AML-193 (cell line): Measurements from ENCODE around the gene CRX.
"Not testable (repeated sequence)": the region's sequence is repeated elsewhere in the genome, so short reads cannot be mapped to it uniquely, and the experiment has no call there.

ENCODE experiments used
- DNase-seq, 2 experiments: peaks; one replicate each; lab custom pipeline; 2025; lab: John Stamatoyannopoulos, UW

Gene CRX

DNA sequence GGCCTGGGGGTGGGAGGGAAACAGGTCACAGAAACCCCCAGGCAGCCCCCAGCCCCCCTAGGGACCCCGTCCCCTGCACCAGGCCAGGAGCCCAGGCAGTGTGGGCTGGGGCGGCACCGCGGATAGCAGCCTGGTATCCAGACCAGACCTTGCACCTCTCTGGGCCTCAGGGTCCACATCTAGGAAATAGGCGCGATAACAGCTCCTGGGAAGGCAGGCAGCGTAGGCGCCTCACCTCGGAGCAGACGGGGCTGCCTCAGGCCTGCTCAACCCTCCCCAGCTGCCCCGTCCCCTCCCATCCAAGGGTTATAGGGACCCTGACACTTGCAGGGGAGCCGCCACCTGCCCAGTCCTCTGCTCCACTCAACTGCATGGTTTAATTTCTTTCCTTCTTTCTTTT is 18.1 kb upstream of the CRX start:
- DNase-seq: not testable (repeated sequence)

DNA sequence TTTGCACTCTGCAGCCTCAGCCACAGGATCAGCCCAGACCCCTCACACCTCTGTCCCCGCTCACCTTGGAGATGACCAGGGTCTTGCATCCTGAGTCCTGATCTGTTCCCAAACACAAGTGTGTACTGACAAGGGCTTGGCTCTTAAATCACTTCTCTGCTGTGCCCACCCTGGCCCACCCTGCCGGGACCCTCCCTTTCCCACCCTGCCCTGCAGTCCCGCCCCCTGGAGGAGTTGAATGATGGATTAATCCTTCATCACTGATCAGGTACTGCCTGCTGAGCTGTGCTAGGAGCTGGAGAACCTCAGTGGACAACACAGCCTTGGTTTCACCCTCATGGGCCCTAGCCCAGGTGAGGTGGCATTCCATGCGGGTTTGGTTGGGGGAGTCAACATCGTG is 17.3 kb upstream of the CRX start, which contains the start of gene TPRX1:
TSS of gene TPRX1 (minus strand) at position 101 of the 400 bp plus-strand sequence. CDS start at position 89, 12 bp downstream.
- not testable (repeated sequence) for DNase-seq

DNA sequence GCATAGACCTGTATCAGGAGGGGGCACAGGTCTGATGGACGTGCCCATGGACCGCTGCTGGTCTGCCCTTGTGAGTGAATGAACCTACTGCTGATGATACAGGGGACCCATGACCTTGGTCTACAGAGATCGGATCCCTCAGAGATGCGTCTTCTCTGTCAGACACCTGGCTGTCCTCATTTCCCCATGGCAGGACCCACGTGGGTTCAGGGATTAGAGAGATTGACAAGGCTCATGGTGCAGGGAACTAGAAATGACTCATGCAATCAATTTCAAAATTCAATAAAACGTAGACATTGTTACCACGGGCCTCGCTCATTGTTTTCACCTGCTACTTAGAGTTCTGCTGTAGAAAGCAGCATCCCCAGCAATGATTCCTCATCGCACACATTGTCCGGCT is 16.4 kb upstream of the CRX start:
- DNase-seq: no peak

DNA sequence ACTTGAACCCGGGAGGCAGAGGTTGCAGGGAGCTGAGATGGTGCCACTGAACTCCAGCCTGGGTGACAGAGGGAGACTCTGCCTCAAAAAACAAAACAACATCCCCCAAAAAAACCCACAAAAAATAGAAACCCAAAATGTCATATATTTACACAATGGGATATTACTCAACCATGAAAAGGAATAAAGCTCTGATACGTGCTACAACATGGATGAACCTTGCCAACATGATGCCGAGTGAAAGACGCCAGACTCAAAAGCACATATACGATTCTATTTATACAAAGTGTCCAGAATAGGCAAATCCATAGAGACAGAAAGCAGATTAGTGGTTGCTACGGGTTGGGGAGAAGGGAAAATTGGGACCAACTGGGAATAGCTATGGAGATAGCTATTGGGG is 15.3 kb upstream of the CRX start:
- no peak for DNase-seq

DNA sequence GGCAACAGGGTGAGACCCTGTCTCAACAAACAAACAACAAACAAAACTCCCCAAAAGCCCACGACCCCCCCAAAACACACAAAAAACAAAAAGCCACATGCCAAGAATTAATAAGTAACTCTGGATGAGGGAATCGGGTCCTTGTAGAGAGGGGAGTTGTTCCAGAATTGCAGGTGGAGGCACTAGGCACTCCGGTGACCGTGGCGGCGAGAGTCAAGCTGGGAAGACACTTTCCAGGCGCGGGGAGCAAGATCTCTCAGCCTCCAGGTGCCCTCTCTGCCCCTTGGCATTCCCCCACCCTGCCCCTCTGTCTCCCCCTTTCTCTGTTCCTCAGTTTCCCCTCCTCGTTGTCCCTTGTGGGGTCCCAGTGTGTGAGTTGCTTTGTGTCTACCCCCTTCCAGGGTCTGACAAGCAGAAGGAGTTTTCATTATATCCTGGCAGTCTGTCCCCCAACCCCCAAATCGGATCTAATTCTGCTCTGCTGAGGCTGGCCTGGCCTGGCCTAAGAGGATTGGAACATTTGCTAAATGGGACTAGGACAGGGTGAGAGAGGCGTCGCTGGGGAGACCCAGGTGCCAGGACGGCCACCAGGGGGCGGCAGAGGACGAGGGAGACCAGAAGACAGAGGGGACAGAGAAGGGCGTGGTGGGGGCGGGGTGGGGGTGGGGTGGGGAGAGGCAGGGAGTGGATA is 8.3 kb upstream of the CRX start:
- peak; percentile 29 to 36 for DNase-seq

DNA sequence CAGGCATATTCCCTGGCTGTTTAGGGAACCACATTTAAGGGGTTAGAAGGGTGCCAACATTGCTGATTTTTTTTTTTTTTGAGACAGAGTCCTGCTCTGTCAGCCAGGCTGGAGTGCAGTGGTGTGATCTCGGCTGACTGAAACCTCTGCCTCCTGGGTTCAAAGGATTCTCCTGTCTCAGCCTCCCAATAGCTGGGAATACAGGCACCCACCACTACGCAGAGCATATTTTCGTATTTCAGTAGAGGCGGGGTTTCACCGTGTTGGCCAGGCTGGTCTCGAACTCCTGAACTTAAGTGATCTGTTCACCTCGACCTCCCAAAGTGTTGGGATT is 7.8 kb upstream of the CRX start:
- no peak for DNase-seq

DNA sequence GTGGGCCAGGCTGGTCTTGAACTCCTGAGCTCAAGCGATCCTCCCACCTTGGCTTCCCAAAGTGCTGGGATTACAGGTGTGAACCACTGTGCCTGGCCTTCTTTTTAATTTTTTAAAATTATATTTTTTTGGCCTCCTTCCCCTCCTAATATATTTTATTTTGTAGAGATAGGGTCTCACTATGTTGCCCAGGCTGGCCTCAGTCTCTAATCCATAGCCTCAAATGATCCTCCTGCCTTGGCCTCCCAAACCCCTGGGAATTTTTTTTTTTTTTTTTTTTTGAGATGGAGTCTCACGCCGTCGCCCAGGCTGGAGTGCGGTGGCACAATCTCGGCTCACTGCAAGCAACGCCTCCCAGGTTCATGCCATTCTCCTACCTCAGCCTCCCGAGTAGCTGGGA is 5.5 kb upstream of the CRX start:
- not testable (repeated sequence) for DNase-seq

DNA sequence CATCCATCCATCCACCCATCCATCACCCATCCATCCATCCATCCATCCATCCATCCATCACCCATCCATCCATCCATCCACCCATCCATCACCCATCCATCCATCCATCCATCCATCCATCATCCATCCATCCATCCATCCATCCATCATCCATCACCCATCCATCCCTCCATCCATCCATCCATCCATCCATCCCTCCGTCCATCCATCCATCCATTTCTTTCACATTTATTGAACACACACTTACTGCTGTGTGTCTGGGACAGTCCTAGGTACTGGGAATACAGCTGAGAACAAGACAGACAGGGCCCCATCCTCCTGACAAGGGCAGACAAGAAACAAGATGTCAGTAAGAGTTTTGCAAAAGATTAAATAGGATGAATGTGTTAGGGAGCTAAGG is 3.5 kb upstream of the CRX start:
- DNase-seq: not testable (repeated sequence)

DNA sequence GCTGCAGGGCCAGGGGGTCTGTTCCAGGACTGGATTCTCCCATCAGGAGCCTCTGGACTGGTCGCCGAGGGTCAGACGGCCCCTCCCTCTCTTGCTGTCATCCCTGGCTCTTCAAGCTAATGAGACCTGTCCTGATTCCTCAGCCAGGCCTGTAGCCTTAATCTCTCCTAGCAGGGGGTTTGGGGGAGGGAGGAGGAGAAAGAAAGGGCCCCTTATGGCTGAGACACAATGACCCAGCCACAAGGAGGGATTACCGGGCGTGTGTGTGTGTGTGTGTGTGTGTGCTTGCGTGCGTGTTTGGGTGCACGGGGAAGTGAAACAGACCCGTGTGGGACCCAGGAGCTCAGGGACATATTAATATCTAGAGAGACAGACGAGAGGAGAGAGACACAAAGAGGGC is 1.9 kb upstream of the CRX start:
- DNase-seq: no peak

DNA sequence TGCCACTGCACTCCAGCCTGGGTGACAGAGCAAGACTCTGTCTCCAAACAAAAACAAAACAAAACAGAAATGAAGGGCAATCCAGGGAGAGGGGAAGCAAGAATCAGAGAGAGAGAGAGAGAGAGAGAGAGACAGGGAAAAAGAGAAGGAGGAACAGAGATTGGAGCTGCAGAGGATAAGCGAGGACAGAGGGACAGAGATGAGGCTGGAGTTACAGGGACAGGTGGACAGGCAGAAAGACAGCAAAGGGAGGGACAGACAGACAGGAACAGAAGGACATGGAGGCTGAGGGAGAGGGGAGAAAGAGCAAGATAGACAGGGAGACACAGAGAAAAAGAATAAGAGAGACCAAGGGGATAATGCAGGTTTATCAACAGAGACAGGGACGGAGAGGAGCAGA is 1.3 kb upstream of the CRX start:
- DNase-seq: no peak

DNA sequence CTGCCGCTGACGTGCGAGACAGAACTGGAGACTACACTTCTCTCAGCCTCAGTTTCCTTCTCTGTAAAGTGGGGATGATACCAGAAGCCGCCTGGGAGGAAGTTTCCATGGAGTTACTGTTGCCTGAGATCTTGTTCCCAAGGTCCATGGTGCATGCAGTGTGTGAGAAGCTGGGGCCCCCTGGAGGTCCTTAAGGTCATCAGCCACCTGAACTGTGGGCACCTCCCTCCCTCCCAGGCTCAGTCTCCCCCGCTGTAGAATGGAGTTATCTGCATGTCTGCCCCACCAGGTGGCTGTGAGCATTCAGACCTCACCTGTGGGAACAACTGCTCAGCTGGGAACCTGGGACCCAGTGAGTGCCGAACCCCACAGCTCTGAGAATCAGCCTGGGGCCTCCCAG is 2.7 kb downstream of the CRX start:
- no peak for DNase-seq

DNA sequence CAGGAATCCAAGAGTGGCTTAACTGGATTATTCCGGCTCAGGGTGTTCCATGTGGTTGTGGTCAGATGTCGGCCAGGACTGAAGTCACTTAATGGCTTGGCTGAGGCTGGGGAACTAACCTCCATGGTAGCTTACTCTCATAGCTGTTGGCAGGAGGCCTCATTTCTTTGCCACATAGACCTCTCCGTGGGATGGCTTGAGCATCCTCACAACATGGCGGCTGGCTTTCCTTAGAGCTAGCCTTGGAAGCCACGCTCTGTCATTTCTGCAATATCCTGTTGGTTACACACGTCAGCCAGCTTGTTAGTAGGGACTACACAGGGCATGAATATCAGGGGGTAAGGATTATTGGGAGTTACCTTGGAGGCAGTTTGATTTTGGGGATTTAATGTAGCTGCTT is 5.1 kb downstream of the CRX start:
- no peak for DNase-seq

DNA sequence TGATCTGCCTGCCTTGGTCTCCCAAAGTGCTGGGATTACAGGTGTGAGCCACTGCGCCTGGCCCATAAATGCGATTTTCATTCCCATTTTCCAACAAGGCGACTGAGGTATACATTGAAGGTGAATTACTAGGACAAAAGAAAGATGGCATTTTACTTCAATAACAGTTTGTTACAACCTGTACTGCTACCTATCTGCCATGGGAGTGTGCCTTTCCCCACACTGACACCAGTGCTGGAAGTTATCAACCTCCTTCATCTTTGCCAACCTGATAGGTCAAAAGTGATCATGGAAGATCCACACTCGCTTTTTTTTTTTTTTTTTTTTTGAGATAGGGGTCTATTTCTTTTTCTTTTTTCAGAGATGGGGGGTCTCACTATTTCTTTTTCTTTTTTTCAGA is 11.0 kb downstream of the CRX start:
- DNase-seq: no peak

DNA sequence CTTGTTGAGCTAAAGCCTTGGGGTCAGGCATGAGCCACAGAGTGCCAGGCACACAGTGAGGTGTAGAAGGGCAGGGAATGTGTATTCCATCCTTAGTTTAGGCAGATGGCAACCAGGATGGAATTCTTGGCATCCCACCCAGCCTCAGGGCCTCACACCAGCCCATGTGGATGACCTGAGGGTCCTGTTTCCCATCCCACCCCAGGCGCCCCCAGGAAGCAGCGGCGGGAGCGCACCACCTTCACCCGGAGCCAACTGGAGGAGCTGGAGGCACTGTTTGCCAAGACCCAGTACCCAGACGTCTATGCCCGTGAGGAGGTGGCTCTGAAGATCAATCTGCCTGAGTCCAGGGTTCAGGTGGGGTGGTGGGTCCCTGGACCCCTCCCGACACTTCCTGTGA is 14.3 kb downstream of the CRX start:
- no peak for DNase-seq

DNA sequence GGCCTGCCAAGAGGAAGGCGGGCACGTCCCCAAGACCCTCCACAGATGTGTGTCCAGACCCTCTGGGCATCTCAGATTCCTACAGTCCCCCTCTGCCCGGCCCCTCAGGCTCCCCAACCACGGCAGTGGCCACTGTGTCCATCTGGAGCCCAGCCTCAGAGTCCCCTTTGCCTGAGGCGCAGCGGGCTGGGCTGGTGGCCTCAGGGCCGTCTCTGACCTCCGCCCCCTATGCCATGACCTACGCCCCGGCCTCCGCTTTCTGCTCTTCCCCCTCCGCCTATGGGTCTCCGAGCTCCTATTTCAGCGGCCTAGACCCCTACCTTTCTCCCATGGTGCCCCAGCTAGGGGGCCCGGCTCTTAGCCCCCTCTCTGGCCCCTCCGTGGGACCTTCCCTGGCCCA is 17.7 kb downstream of the CRX start:
- no peak for DNase-seq

DNA sequence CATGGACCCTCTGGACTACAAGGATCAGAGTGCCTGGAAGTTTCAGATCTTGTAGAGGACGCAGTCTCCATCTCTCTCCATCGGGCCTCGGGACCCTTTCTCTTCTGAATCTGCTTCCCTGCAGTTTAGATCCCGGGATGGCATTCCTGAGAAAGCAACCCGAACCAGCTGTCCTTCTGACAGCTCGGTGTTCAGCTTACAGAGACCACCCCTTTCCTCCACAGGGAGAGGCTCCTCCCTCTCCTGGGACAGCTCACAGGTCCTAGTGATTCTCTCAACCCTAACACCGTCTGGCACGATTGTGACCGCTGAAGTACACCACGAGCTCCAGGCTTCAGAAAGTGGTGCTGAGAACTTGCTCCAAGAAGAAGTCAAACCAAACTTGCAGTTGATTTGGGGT is 18.2 kb downstream of the CRX start:
- no peak for DNase-seq

DNA sequence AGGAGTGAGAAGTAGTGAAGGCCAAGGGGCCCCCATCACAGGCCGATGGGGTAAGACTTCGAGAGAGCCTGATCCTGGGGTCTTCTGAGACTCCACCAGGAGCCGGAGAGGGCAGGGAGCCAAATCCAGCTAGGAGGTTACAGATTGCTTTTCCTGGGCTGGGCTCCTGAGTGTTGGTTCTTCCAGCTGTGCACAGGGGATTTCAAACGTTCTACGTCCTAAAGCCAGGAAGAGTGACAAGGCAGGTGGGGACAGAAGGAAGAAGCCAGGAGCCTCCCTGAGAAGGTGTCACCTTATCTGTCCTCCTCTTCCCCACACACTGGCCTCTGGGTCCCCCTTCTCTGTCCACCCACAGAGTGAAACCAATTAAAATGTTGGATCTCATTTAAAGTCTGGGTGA is 21.2 kb downstream of the CRX start:
- DNase-seq: no peak

DNA sequence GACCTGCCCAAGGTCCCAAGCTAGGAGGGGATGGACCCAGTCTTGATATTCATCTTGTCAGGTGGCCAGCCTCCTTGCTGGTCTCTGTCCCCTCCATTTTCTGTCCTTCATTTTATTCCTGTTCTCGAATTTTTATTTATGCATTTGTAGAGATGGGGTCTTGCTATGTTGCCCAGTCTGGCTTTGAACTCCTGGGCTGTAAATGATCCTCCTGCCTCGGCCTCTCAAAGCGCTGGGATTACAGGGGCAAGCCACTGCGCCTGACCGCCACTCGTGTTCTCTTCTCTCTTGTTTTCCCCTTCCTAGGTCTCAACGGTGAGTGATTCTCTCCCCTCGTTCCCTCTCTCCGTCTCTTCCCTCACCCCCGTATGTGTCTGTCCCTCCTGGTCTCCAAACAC is 26.7 kb downstream of the CRX start:
- no peak for DNase-seq

DNA sequence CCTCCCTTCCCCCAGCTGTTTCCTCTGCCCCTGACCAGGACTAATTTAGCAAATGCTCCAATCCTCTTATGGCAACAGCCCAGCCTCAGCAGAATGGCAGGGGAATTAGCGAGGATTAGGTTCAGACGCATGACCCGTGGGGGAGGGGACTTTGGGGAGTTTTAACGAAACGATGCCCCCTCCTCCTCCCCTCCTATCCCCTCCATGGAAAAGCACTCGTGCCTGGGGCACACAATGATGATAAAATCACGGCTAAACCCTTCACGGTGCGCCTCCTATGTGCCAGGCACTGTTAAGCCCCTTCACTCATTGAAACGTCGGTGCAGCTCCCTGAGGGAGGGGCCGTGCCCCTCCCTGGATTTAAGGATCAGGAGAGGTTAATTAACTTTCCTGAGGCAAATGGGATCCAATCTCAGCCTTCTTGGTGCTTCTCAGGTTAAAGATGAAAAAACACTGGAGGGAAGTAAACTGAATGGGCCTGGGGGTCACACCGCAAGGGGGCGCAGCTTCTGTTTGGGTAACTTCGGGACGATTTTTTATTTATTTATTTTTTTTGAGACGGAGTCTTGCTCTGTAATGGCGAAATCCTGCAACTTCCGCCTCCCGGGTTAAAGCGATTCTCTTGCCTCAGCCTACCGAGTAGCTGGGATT is 27.2 kb downstream of the CRX start:
- DNase-seq: no peak

DNA sequence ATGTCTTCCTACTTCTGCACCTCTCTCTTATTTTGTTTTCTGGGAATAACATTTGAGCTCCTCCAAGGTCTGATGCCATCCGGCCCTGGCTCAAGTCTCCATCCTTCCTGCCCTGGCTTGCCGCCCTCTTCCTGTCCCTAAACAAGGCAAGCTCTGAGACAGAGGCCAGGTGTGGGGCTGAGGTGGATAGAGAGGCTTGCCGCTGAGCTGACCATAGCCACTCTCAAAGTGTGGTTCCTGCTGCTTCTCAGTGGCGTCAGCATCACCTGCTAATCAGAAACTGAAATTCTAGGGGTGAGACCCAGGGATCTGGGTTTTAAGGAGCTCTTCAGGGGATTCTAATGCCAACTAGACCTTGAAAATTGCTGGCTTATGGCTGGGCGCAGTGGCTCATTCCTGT is 31.3 kb downstream of the CRX start:
- DNase-seq: no peak

DNA sequence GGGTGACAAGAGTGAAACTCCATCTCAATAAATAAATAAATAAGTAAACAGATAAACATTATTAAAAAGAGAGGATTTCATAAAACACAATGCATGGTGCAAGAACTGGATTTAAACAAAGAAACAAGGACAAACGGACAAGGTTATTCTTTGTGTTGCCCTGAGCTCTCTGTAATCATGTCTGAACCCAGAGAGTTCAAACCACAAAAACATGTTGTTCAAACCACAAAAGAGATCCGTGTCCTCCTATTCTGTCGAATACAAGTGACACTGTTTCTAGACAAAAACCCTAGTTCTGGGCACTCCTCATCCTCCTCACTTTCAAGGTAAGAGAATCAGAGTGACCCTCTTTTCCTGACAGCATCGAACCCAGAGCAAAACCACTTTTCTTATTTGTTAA is 32.7 kb downstream of the CRX start:
- DNase-seq: no peak

DNA sequence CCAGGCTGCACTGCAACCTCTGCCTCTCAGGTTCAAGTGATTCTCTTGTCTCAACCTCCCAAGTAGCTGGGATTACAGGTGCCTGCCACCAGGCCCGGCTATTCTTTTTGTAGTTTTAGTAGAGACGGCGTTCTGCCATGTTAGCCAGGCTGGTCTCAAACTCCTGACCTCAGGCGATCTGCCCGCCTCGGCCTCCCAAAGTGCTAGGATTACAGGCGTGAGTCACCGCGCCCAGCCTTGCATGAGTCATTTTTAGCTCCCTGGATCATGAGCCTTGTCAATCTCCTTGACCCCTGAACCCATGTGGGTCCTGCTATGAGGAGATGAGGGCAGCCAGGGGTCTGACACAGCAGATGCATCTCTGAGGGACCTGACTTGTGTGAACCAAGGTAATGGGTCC is 36.5 kb downstream of the CRX start:
- DNase-seq: not testable (repeated sequence)

DNA sequence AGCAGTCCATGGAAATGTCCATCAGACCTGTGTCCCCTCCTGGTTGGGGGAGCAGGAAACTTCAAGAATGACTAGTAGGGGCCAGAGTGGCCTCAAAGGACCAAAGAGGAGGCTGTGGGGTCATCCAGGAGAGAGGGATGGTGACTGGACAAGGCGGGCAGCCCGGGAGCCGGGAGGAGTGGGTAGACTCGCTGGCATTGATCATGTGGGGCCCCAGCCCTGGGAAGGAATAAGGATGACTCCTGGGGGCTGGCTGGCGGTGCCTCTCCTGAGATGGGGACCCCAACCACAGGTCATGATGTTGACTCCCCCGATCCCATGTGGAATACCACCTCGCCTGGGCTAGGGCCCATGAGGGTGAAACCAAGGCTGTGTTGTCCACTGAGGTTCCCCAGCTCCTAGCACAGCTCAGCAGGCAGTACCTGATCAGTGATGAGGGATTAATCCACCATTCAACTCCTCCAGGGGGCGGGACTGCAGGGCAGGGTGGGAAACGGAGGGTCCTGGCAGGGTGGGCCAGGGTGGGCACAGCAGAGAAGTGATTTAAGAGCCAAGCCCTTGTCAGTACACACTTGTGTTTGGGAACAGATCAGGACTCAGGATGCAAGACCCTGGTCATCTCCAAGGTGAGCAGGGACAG is 37.0 kb downstream of the CRX start, which contains the start of gene TPRX2:
TSS of gene TPRX2 (plus strand) at position 590 of the 640 bp plus-strand sequence. CDS start at position 602, 12 bp downstream.
- not testable (repeated sequence) for DNase-seq
